Lung (tissue), 12 donors: ENCODE results near the gene MARK3. TPM values are rescaled to one million over a fixed set of nuclear protein-coding genes. Genes with fewer than 3 reads are reported as not detected.

Experiments used
- ATAC-seq: fragments of 200-7000 bp; cut with Tn5 transposase; one replicate; pipeline ENCODE4 v1.9.1; 2020; ENCODE audit warnings: moderate number of reproducible peaks; ENCODE audit not compliant: insufficient read depth, low FRiP score
- DNase-seq, 3 donors: peaks; one replicate each; pipeline ENCODE4 v3.0.0-alpha.2; 2013 to 2017
- H3K27ac ChIP-seq, 2 donors: one replicate each; pipeline ENCODE4 v1.5.1; 2013; ENCODE audit warnings: mild to moderate bottlenecking in 2 of 2, moderate library complexity in 2 of 2, control low read depth in 1 of 2, inconsistent platforms in 1 of 2, low read depth in 1 of 2, low read length in 1 of 2
- H3K27me3 ChIP-seq, 3 donors: one replicate each; pipeline ENCODE4 v1.5.1; 2013; ENCODE audit warnings: low read length in 2 of 3; ENCODE audit not compliant: control insufficient read depth in 3 of 3, insufficient read depth in 3 of 3
- H3K36me3 ChIP-seq, 4 donors: one replicate each; pipeline ENCODE4 v1.5.1; 2013; ENCODE audit warnings: low read length in 4 of 4, mild to moderate bottlenecking in 1 of 4, moderate library complexity in 1 of 4; ENCODE audit not compliant: control insufficient read depth in 4 of 4, insufficient read depth in 4 of 4
- H3K4me1 ChIP-seq, 5 donors: one replicate each; pipeline ENCODE4 v1.5.1; 2013; ENCODE audit warnings: low read length in 5 of 5, mild to moderate bottlenecking in 2 of 5, moderate library complexity in 1 of 5; ENCODE audit not compliant: control insufficient read depth in 5 of 5, insufficient read depth in 5 of 5
- H3K4me3 ChIP-seq: one replicate; pipeline ENCODE4 v1.5.1; 2013; ENCODE audit warnings: mild to moderate bottlenecking, control low read depth, moderate library complexity
- H3K9ac ChIP-seq, 2 donors: one replicate each; pipeline ENCODE4 v1.5.1; 2013; ENCODE audit warnings: low read length in 2 of 2, control low read depth in 1 of 2; ENCODE audit not compliant: insufficient read depth in 1 of 2
- H3K9me3 ChIP-seq, 4 donors: one replicate each; pipeline ENCODE4 v1.5.1; 2013; ENCODE audit warnings: low read length in 3 of 4, mild to moderate bottlenecking in 1 of 4, moderate library complexity in 1 of 4; ENCODE audit not compliant: control insufficient read depth in 4 of 4, insufficient read depth in 3 of 4
- CTCF ChIP-seq: IDR thresholded peaks from 2 replicates; pipeline ENCODE4 v1.5.1; 2012; ENCODE audit warnings: mild to moderate bottlenecking; ENCODE audit errors: control extremely low read depth, extremely low read depth
- WGBS, 2 donors: extraction: QIAGEN DNeasy Blood & Tissue Kit; methylation state at CpG; one replicate each; pipeline ENCODE4 v1.1.7; 2013; 5-methylcytosine and 5-hydroxymethylcytosine counted together
- polyA plus RNA-seq, 2 donors: library from polyadenylated mRNA; stranded (reverse); fragments of 200-250 nt; gene quantifications; one replicate each; pipeline ENCODE4 v1.2.1, GENCODE V29; 2013
- total RNA-seq, 2 donors: library from RNA; depleted of rRNA in 1 of 2; stranded (reverse); fragments of >200 nt in 1 of 2; gene quantifications; one replicate each; pipeline ENCODE4 v1.2.1, GENCODE V29; 2014 to 2021
- donor health status: control.
- donor health status: control.
- donor health status: Bipolar disorder and iron deficiency.
- donor health status: healthy.
- donor health status: DM: yes; HTN: yes; CAD: no.

MARK3 gene
- total and polyA plus RNA-seq, 4 donors: 56.2 to 177 (median 101) TPM

DNA sequence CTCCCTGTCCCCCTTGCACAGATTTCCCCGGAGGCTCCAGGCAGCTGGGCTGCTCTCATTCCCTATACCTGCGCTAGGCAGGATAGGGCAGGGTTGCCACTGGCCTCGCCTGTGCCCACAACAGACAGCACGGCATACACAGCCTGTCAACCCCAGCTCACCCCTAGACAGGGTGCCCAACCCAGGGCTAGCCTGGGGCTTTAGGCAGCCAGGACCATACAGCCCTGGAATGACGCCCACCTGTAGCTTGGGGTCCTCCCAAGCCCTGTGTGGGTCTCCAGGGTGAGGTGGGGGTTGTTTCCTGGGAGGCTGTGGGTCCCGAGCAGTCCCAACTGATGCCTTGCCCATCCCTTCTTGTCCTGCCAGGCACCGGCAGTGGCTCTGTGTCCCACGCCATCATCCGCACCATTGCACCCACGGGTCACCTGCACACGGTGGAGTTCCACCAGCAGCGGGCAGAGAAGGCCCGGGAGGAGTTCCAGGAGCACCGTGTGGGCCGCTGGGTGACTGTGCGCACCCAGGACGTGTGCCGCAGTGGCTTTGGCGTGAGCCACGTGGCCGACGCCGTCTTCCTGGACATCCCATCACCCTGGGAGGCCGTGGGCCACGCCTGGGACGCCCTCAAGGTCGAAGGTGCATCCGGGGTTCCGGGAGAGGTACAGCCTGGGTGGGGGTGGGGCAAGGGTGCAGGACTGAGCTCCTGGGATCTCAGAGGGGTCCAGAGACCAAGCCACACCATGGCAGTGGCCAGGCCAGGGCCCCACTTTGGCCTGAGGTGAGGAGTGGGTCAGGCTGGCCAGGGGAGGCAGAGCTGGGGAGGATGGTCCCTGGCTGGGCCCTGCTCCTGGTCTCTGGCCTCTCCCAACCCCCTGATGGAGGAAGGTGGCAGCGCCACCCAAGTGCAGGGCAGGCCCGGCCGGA, 147.3 kb downstream of the MARK3 start:
- 92 to 93% methylated on average over 32 of the region's 32 CpGs for WGBS, 2 donors
- no peaks in the 10 kb centered on the region for H3K27me3 ChIP-seq
- no peaks in the 10 kb centered on the region for H3K9me3 ChIP-seq
- peaks cover 0 to 22% (median 10%) of the 10 kb centered on the region in 5 donors for H3K4me1 ChIP-seq
- TF ChIP-seq CTCF: no peak
- H3K27ac ChIP-seq: no peak overlapping the region
- H3K9ac ChIP-seq: no peak overlapping the region
- no peak for ATAC-seq
- peaks cover 0 to 48% (median 4%) of the 10 kb centered on the region in 4 donors for H3K36me3 ChIP-seq
- H3K4me3 ChIP-seq: no peak overlapping the region
- DNase-seq: no peak

GRCh38 chr14:103533137-103533998, 148.2 kb downstream of the MARK3 start:
- no peak overlapping the region for H3K4me3 ChIP-seq
- ATAC-seq (no peak), DNase-seq (no peak)
- H3K9ac ChIP-seq: no peak overlapping the region
- H3K4me1 ChIP-seq: peaks cover 0 to 15% (median 5%) of the 10 kb centered on the region in 5 donors
- 86 to 92% methylated on average over 22 to 23 of the region's 23 CpGs for WGBS, 2 donors
- peaks cover 0 to 48% (median 4%) of the 10 kb centered on the region in 4 donors for H3K36me3 ChIP-seq
- H3K9me3 ChIP-seq: no peaks in the 10 kb centered on the region
- H3K27ac ChIP-seq: no peak overlapping the region
- no peak for TF ChIP-seq CTCF
- no peaks in the 10 kb centered on the region for H3K27me3 ChIP-seq

- Histone ChIP-seq H3K36me3 (peaks cover 0 to 48% (median 4%) of the 10 kb centered on the region in 4 donors), H3K4me3 (no peak overlapping the region), H3K27ac (no peak overlapping the region), H3K4me1 (peaks cover 0 to 15% (median 5%) of the 10 kb centered on the region in 5 donors), H3K27me3 (no peaks in the 10 kb centered on the region), H3K9me3 (no peaks in the 10 kb centered on the region), H3K9ac (no peak overlapping the region)
- 89 to 91% methylated on average over 24 to 25 of the region's 25 CpGs for WGBS, 2 donors
- no peak for TF ChIP-seq CTCF
- no peak for ATAC-seq
- DNase-seq: no peak
Observed at GRCh38 chr14:103533999-103534575, 148.9 kb downstream of the MARK3 start.
